ENCODE results near the gene EHMT2.
"Not testable (repeated sequence)": the region's sequence is repeated elsewhere in the genome, so short reads cannot be mapped to it uniquely, and the experiment has no call there.

EHMT2 gene

DNA sequence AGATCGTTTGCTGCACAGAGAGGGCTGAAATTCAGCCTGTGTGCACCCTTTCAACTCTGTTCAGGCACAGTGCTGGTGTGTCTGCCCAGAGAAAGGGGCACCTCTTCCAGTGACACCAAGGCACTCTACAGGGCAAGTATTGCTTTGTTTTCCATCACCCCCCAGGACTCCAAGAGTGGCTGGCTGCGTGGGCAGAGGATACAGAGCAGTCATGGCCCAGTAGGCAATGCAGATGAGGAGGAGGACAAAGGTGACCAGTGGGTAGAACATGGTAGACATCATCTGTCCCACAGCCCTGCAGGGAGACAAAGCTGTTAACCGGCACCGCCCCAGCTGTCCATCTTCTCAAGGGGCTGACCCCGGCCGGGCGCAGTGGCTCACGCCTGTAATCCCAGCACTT, 28.2 kb downstream of the EHMT2 start:
- DNase-seq = no peak

DNA sequence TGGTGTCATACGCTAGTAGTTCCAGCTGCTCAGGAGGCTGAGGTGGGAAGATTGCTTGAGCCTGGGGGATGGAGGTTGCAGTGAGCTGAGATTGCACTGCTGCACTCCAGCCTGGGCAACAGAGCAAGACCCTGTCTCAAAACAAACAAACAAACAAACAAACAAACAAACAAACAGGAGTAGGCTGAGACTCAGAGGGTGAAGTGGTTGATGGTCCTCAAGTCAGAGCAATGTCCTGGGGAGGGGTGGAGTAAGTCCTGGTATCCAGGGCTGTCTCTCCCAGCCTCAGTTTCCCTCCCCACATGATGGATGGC, 28.9 kb downstream of the EHMT2 start:
- DNase-seq = not testable (repeated sequence)

DNA sequence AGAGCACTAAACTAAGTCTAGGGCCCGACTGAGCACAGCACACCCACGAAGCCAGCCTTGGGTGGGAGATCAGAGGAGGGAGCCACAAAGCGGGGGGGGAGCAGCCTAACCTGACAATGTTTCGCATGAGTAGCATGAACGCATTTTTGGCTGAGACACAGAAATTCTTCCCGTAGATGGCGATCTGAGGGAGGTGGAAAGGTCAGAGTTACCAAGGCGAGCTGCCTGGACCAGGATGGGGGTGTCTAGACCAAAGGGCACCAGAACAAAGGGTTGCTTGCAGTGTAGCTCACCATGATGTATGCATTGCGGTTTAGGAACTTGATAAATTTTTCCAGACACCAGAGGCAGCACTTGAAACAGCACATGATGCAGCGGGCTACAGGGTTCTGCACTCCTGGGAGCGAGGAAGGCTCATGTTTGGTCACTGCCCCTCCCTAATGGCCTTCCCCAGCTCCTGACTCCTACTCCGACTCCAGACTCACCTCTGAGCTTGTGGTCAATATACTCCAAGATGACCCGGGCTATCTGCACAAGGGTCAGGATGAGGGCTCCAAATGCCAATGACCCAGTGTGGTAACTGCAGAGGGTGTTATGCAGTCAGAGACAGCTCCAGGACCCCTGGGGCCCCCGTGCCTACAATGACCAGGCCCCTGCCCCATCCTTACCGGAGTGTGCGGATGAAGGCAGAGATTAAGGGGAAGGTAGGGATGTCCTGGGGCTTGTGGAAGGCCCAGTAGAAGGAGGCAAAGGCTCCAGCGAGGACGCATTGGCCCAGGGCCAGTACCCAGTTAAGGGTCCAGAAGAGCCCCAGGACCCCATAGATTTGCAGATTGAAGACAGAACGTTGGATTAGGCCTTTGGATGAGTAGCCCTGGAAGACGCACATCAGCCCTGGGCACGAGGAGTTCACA, 32.0 kb downstream of the EHMT2 start:
- DNase-seq = no peak

DNA sequence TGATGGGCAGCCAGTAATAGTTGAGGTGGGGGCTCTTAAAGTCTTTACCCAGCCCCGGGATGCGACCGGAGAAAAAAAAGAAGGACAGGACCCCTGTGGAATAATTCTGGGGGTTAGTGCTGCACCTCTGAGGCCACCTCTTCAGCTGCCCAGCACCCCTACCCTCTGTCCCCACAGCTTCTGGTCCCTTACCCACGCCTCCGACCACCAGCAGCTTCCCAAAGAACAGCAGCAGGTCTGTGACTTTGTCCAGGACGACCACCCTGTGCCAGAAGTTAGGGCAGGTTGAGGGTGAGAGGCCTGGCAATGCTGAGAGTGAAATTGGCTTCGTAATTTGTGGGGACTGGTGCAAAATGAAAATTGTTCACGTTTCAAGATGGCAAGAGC, 32.7 kb downstream of the EHMT2 start:
- no peak for DNase-seq

DNA sequence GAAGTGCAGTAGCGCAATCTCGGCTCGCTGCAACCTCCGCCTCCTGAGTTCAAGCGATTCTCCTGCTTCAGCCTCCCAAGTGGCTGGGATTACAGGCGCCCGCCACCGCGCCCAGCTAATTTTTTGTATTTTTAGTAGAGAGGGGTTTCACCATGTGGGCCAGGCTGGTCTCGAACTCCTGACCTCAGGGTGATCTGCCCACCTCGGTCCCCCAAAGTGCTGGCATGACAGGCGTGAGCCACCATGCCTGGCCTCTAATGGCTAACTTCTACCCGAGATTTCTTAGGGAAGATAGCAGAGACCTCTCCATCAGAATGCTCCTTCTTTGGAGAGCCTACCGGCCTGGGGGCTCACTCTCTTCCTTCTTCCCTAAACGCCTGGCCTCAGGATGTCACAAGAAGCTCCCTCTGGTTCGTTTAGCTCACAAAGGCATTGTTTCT, 33.4 kb downstream of the EHMT2 start:
- not testable (repeated sequence) for DNase-seq

DNA sequence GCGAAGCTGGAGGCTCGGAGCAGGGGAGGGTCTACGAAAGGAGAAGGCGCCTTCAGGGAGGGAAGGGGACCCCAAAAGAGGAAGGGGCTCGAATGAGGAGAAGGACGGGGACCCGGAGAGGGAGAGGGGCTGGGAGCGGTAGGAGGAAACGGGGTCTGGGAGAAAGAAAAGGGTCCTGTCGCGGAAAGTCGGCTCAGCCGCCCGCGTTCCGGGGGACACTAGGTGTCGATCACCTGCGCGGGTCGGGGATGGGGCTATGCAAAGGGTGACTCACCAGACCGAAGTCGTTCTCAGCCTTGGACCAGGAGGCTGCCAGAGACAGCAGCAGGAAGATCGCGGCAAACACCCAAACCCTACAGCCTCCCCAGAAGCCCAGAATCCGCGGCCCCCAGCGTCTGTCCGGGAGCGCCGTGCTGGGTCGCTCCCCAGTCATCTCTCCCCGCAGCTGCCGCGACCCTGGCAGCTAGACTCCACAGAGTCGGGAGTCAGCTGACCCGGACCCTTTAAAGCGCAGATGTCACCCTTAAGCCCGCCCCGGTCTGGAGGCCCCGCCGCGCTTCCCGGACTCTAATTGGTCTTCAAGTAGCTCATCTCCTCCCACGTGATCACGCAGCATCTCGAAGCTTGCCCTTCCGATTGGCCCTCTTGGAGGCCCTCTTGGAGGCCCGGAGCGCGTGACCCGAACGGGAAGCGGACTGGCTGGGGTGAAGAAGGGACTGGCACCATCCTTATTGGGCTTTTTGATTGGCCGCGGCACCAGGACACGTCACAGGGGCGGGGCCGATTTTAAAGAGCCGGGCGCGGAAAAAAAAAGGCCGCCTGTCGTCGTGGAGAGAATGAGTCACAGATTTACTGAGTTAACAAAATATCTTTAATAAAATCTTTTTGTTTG, 34.9 kb downstream of the EHMT2 start, which contains the start of gene NEU1:
NEU1 (minus strand) TSS at position 478 of the 892 bp plus-strand sequence; CDS start at position 433, 45 bp downstream.
- peak; percentile 97 to 100 (median 99) for DNase-seq

DNA sequence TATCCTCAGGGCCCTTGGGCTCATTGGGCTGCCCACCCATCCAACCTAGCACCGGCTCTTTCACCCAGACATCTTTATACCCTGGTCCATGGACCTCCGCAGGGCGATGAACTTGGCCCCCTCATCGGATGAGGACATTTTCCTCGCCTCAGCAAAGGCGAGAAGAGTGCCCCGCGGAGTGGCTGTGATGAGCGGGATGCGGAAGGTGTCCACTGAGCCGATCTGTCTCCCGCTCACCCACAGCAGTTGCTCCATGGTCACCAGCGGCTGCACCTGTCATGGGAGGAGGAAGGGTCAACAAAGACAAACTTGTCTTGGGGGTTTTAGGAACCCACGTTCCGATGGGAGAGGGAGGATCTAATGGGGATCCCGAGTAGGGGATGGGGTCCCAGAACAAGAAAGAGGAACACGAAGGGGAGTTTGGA, 35.6 kb downstream of the EHMT2 start:
- no peak for DNase-seq

DNA sequence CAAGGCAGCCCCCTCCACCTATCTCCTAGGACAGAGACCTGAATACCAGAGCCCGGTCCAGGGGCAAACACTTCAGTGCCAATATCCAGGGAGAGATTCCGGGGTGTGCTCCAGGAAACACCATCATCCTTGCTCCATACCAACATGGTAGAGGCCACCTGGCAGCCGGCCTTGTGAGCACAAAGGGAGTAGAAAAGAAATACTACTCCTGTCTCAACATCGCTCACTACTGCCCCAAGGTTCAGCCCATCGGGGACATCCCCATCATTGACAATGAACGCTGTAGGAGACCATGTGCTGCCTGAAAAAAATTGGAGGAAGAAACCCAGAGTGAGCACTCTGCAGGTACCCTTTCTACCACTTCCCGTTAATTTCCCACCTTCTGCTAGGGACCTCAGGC, 36.3 kb downstream of the EHMT2 start:
- DNase-seq = no peak

DNA sequence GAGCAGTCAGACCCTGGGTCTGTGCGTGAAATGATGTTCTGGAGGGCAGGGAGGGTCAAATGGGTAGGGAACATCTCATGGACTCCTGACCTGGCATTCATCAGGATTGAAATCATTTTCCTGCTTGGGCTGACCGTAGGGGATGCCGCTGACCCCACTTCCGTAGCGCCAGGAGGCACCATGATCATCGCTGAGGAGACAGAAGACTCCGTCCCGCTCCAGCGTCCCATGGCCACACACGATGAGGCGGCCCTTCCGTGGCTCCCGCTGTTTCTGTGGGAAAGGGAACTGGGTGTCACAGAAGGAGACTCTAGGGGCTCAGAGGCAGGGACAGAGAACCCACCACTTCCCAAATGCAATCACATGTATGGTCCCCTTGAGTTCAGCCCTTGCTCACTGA, 37.1 kb downstream of the EHMT2 start:
- DNase-seq = no peak

DNA sequence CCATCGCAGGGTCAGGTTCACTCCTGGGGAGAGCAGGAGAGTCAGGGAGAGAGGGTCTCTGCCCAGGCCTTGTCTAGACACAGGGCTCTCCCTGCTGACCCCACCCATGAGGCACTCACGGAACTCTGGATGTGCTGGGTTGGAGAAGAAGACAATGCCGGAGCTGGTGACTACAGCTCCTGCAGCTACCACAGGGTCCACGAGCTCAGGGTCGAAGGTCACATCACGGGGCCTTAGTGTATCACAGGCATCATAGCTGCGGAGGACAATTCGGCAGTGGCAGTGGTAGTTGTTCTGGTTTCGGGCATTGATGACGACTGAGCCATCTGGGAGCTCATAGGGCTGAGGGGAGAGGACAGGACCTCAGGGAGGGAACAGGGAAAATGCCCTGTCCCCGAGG, 37.6 kb downstream of the EHMT2 start:
- no peak for DNase-seq

DNA sequence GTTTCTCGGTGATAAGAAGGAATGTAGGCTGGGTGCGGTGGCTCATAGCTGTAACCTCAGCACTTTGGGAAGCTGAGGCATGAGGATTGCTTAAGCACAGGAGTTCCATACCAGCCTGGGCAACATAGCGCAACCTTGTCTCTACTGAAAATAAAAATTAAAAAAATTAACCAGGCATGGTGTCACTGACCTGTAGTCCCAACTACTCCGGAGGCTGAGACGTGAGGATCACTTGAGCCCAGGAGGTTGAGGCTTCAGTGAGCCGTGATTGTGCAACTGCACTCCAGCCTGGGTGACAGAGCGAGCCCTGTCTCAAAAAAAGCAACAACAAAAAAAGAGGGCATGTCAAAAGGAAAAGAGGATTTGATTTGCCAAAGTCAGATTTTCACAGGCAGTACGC, 38.8 kb downstream of the EHMT2 start:
- DNase-seq = no peak

DNA sequence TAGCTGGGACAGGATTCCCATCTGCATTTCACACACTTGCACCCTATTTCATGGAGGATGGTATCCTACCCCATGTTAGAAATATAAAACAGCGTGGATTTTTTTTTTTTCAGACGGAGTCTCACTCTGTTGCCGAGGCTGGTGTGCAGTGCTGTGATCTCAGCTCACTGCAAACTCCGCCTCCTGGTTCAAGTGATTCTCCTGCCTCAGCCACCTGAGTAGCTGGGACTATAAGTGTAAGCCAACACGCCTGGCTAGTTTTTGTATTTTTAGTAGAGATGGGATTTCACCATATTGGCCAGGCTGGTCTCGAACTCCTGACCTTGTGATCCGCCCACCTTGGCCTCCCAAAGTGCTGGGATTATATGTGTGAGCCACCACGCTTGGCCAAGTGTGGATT, 39.7 kb downstream of the EHMT2 start:
- not testable (repeated sequence) for DNase-seq

DNA sequence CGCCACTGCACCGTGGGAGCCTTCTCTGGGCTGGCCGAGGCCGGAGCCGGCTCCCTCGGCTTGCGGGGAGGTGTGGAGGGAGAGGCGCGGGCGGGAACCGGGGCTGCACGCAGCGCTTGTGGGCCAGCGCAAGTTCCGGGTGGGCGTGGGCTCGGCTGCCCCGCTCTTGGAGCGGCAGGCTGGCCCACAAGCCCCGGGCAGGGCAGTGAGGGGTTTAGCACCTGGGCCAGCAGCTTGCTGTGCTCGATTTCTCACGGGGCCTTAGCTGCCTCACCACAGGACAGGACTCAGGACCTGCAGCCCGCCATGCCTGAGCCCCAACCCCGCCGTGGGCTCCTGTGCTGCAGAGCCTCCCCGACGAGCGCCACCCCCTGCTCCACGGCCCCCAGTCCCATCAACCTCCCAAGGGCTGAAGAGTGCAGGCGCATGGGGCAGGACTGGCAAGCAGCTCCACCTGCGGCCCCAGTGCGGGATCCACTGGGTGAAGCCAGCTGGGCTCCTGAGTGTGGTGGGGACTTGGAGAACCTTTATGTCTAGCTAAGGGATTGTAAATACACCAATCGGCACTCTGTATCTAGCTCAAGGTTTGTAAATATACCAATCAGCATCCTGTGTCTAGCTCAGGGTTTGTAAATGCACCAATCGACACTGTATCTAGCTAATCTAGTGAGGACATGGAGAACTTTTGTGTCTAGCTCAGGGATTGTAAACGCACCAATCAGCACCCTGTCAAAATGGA, 45.3 kb downstream of the EHMT2 start:
- DNase-seq = not testable (repeated sequence)

DNA sequence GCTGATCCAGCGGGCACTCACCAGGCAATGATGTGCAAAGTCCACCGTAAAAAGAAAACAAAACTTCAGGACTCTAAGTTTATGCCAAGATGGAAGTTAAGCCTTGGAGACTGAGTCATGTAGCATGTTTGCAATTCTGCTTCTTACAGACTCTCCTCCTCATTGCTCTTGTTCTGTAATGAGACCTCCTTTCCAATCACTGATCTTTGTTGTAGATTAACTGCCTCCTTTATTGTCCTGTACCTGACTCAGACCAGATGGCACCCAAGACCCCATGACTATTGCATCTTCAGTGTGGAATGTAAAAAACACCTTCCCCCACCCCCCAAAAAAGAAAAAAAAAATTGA, 46.0 kb downstream of the EHMT2 start:
- DNase-seq = no peak

DNA sequence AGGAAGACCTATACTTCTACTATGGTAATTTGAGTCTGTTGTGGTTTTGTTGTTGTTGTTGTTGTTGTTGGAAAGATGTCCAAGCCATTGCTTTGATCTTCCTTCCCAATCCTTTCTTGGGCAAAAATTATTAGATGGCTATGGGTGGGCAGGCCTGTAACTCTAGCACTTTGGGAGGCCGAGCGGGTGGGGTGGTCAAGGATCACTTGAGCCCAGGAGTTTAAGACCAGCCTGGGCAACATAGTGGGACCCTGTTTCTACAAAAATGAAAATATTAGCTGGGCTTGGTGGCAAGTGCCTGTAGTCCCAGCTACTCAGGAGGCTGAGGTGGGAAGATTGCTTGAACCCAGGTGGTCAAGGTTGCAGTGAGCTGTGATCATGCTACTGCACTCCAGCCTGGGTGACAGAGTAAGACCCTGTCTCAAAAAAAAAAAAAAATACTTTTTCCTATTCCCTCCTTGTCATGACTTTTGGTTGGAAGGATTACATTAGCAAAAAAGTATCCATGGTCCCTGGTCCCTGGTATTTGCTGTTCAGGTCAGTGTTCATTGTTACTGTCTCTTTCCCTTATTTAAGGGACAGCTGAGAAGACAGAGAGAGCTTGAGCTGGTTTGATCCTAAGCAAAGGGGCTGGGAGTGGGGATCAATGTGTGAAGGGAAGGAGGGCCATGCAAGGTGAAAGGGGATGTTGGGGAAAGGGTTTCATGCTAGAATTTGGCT, 46.6 kb downstream of the EHMT2 start:
- no peak for DNase-seq

DNA sequence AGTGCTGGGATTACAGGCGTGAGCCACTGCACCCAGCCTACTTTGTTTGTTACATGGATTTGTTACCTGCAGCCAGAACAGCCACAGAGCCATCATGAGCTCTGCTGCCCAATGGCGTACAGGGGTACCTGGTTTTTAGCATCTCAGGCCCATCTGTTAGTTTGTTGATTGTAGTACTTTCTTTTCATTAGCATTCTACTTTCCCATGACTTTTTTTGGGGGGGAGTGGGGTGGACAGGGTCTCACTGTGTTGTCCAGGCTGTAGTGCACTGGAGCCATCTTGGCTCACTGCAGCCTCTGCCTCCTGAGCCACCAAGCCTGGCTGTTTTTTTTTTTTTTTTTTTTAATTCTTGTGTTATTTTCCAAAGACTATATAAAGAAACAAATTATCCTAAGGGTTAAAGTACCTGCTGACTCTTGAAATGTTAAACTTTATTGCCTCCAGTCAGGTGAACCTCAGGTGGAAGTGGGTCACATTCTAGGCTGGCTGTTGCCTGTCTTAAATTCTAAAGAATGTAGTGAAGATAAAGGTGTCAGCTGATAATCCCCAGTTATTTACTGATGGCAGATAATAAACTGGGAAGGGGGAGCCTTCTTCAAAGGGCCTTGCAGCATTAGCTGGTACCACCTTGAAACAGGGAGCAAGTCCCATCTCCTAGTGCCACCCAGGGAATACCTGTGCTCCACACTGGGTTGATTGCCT, 50.1 kb downstream of the EHMT2 start:
- no peak for DNase-seq

DNA sequence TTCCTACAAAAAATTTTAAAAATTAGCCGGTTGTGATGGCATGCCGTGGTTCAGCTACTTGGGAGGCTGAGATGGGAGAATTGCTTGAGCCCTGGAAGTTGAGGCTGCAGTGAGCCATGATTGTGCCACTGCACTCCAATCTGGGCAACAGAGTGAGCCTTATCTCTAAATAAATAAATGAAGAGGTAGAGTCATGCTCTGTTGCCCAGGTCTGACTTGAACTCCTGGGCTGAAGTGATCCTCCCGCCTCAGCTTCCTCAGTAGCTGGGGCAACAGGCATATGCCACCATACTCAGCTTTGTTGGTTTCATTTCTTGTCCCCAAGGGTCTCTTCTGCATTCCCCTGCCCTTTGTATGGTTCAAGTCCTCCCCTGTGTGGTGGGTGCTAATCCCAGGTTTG, 53.0 kb downstream of the EHMT2 start:
- DNase-seq = no peak

DNA sequence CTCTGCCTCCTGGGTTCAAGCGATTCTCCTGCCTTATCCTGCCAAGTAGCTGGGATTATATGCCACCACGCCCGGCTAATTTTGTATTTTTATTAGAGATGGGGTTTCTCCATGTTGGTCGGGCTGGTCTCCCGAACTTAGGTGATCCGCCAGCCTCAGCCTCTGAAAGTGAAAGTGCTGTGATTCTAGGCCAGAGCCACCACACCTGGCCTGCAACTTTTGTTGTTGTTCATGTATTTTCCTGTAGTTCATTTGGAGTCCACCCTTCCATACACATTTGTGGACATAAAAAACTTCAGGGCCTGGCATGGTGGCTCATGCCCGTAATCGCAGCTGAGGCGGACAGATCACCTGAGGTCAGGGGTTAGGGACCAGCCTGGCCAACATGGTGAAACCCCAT, 55.4 kb downstream of the EHMT2 start:
- DNase-seq = no peak

DNA sequence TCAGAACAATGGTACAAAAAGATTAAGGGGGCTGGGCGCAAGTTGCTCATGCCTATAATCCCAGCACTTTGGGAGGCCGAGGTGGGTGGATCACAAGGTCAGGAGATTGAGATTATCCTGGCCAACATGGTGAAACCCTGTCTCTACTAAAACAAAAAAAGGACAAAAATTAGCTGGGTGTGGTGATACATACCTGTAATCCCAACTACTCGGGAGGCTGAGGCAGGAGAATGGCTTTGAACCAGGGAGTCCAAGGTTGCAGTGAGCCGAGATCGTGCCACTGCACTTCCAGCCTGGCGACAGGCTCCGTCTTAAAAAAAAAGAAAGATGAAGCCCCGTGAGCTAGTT, 57.7 kb downstream of the EHMT2 start:
- DNase-seq = not testable (repeated sequence)

DNA sequence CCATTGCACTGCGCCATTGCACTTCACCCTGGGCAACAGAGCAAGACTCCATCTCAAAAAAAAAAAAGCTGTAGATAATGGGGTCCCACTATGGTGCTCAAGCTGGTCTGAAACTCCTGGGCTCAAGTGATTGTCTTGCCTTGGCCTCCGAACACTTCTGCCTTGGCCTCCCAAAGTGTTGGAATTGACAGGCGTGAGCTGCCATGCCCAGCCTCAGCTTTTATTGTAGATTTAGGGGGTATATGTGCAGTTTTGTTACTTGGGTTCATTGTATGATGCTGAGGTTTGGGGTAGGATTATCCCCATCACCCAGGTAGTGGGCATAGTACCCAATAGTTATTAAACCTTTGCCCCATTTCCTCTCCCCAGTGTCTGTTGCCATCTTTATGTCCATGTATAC, 58.5 kb downstream of the EHMT2 start:
- DNase-seq = no peak

DNA sequence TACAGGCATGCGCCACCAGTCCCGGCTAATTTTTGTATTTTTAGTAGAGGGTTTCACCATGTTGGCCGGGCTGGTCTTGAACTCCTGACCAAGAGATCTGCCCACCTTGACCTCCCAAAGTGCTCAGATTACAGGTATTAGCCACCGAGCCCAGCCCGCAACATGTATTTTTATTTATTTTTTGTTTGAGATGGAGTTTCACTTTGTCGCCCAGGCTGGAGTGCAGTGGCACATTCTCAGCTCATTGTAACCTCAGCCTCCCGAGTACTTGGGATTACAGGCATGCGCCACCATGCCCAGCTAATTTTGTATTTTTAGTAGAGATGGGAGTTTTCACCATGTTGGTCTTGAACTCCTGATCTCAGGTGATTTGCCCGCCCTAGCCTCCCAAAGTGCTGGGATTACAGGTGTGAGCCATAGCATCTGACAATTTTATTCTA, 59.4 kb downstream of the EHMT2 start:
- DNase-seq = not testable (repeated sequence)

Measured in NCI-H1417 (cell line).